Measurements from ENCODE around the gene GALNT18.

The GALNT18 gene

GRCh38 chr11:11253497-11253896 lies 368.3 kb downstream of the GALNT18 start:
- DNase-seq: no peak

- no peak for DNase-seq
These were observed 369.4 kb downstream of the GALNT18 start for GRCh38 chr11:11252403-11252802.

GRCh38 chr11:11251394-11251970 lies 370.3 kb downstream of the GALNT18 start:
- DNase-seq: no peak

GRCh38 chr11:11250470-11250869 lies 371.3 kb downstream of the GALNT18 start:
- no peak for DNase-seq

- no peak for DNase-seq
These were observed 374.2 kb downstream of the GALNT18 start for GRCh38 chr11:11247576-11247975.

GRCh38 chr11:11247086-11247485 lies 374.7 kb downstream of the GALNT18 start:
- no peak for DNase-seq

- DNase-seq: no peak
These were observed 375.6 kb downstream of the GALNT18 start for GRCh38 chr11:11246166-11246565.

GRCh38 chr11:11245453-11245852 lies 376.4 kb downstream of the GALNT18 start:
- DNase-seq: no peak

GRCh38 chr11:11244470-11245080 lies 377.2 kb downstream of the GALNT18 start:
- no peak for DNase-seq

GRCh38 chr11:11243590-11244469 lies 378.0 kb downstream of the GALNT18 start:
- DNase-seq: no peak

GRCh38 chr11:11243209-11243589 lies 378.6 kb downstream of the GALNT18 start:
- no peak for DNase-seq

- no peak for DNase-seq
These were observed 380.5 kb downstream of the GALNT18 start for GRCh38 chr11:11241284-11241683.

- DNase-seq: no peak
These were observed 381.8 kb downstream of the GALNT18 start for GRCh38 chr11:11239959-11240358.

GRCh38 chr11:11237070-11237832 lies 384.6 kb downstream of the GALNT18 start:
- DNase-seq: no peak

- no peak for DNase-seq
These were observed 385.2 kb downstream of the GALNT18 start for GRCh38 chr11:11236498-11237059.

GRCh38 chr11:11231763-11232162 lies 390.0 kb downstream of the GALNT18 start:
- no peak for DNase-seq

- DNase-seq: no peak
These were observed 390.8 kb downstream of the GALNT18 start for GRCh38 chr11:11230802-11231562.

- no peak for DNase-seq
These were observed 391.7 kb downstream of the GALNT18 start for GRCh38 chr11:11230087-11230486.

- DNase-seq: no peak
These were observed 392.2 kb downstream of the GALNT18 start for GRCh38 chr11:11229647-11230046.

GRCh38 chr11:11227296-11228085 lies 394.3 kb downstream of the GALNT18 start:
- DNase-seq: no peak
